ENCODE data around the gene CDKAL1.
"Not testable (repeated sequence)": the region's sequence is repeated elsewhere in the genome, so short reads cannot be mapped to it uniquely, and the experiment has no call there.

Gene CDKAL1

DNA sequence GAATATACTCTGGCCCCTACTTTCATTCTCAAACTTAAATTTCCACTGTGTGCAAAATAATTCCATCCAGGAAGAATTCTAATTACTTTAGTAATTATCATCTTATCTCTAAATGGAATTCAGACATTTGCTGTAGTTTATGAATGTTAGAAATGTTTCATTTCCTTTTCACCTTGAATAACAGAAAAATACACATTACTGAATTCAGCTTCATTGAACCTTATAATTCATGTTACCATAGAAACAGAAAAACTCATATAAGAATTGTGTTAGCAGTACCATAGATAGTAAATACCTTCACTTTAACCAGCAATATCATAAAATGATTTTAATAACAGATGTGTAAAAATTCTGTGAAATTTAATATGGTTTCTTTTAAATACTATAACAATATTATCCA, 514.9 kb downstream of the CDKAL1 start:
- Histone ChIP-seq H3K27ac (no peak overlapping the region), H3K4me3 (no peak overlapping the region)
- TF ChIP-seq, protein P1, sequence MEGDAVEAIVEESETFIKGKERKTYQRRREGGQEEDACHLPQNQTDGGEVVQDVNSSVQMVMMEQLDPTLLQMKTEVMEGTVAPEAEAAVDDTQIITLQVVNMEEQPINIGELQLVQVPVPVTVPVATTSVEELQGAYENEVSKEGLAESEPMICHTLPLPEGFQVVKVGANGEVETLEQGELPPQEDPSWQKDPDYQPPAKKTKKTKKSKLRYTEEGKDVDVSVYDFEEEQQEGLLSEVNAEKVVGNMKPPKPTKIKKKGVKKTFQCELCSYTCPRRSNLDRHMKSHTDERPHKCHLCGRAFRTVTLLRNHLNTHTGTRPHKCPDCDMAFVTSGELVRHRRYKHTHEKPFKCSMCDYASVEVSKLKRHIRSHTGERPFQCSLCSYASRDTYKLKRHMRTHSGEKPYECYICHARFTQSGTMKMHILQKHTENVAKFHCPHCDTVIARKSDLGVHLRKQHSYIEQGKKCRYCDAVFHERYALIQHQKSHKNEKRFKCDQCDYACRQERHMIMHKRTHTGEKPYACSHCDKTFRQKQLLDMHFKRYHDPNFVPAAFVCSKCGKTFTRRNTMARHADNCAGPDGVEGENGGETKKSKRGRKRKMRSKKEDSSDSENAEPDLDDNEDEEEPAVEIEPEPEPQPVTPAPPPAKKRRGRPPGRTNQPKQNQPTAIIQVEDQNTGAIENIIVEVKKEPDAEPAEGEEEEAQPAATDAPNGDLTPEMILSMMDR (IDR thresholded peaks at IDR 0.05): no peak
- no peak for DNase-seq (ENCODE audit: low spot score)

DNA sequence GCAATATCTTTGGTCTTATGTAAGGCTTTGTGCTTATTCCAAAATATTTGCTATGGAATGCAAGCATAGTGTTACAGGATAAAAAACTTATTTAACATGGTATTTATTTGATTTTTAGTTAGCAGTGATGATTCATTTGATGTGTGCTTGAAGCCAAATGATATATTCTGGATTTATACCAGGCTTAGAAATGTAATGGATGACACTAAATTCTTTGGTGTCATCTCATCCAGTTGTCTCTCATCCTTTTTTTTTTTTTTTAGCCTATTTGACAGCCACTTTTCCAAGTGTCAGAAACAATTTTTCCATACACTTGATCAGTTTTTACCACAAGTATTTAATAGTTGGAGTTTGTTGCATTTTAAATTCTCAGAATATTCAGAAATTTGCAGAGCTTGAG, 515.3 kb downstream of the CDKAL1 start:
- no peak for DNase-seq (ENCODE audit: low spot score)
- TF ChIP-seq, protein P1 (IDR thresholded peaks at IDR 0.05): no peak
- Histone ChIP-seq H3K4me3 (no peak overlapping the region), H3K27ac (no peak overlapping the region)

DNA sequence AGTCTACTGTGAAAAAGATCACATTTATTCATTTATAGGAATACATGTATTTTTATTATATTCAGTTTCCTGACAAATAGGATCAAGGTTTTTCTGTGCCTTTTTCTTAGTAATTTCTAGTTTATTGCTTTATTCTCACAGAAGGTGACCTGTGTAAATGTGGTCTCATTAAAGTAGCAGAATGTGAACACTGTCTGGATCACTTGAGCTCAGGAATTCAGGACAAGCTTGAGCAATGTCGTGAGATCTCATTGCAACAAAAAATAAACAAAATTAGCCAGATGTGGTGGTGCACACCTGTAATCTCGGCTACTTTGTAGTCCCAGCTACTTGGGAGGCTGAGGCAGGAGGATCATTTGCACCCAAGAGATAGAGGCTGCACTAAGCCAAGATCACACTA, 516.7 kb downstream of the CDKAL1 start:
- DNase-seq (ENCODE audit: low spot score): no peak
- TF ChIP-seq, protein P1 (IDR thresholded peaks at IDR 0.05): no peak
- Histone ChIP-seq H3K27ac (no peak overlapping the region), H3K4me3 (no peak overlapping the region)

DNA sequence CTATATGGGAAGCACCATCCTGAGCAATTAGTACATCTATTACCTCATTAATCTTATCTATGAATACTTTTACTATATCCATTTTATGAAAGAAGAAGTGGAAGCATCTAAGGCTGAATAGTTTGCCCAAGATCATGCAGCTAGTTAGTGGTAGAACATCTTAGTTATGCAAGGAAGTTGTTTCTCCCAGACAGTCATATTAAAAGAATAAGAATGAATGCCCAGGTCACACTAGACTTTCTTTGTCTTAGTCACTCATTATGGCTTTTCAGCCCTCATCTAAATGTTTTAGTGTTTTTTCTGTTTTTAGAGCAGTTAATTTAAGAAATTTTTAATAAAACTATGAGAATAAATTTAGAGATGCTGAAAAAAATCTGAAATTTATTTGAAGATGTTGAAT, 517.5 kb downstream of the CDKAL1 start:
- TF ChIP-seq, protein P1 (IDR thresholded peaks at IDR 0.05): no peak
- DNase-seq (ENCODE audit: low spot score): no peak
- Histone ChIP-seq H3K27ac (no peak overlapping the region), H3K4me3 (no peak overlapping the region)

DNA sequence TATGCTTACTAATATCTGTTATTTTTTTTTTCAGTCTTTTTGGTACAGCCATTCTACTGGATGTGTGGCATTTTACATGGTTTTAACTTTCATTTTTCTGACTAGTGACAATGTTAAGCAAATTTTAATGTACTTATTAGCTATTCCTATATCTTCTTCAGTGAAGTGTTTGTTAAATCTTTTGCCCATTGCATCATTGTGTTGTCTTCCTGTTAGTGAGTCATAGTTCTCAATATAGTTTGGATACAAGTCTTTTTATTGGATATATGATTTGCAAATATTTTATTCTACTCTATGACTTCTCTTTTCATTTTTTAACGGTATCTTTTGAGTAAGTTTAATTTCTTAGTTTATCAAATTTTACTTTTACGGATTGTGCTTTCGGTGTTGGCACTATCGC, 519.4 kb downstream of the CDKAL1 start:
- TF ChIP-seq, protein P1 (IDR thresholded peaks at IDR 0.05): no peak
- no peak for DNase-seq (ENCODE audit: low spot score)
- Histone ChIP-seq H3K4me3 (no peak overlapping the region), H3K27ac (no peak overlapping the region)

DNA sequence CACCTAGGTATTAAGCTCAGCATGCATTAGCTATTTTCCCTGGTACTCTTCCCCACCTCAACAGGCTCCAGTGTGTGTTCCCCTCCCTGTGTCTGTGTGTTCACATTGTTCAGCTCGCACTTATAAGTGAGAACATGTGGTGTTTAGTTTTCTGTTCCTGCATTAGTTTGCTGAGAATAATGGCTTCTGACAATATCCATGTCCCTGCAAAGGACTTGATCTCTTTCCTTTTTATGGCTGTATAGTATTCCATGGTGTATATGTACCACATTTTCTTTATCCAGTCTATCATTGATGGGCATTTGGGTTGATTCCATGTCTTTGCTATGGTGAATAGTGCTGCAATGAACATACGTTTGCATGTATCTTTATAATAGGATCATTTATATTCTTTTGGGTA, 521.2 kb downstream of the CDKAL1 start:
- DNase-seq (ENCODE audit: low spot score); H3K27ac ChIP-seq; H3K4me3 ChIP-seq: not testable (repeated sequence)

DNA sequence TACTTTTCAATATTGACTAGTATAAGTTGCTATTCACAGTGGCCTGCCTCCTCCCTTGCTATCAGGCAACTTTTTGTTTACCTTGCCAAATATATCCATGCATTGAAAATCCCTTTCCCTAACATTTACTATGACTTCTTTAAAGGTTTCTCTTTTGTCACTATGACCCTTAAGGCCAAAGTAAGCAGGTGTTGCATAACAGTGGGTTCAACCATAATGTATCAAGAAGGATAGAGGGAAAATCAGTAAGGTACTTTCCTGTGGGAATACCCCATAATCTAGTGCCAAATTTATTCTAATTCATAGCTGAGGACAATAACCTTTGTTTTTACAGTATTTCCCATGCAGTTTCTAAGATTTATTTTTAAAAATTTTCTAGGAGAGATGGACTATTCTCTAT, 527.6 kb downstream of the CDKAL1 start:
- TF ChIP-seq, protein P1 (IDR thresholded peaks at IDR 0.05): no peak
- Histone ChIP-seq H3K4me3 (no peak overlapping the region), H3K27ac (no peak overlapping the region)
- DNase-seq (ENCODE audit: low spot score): no peak

DNA sequence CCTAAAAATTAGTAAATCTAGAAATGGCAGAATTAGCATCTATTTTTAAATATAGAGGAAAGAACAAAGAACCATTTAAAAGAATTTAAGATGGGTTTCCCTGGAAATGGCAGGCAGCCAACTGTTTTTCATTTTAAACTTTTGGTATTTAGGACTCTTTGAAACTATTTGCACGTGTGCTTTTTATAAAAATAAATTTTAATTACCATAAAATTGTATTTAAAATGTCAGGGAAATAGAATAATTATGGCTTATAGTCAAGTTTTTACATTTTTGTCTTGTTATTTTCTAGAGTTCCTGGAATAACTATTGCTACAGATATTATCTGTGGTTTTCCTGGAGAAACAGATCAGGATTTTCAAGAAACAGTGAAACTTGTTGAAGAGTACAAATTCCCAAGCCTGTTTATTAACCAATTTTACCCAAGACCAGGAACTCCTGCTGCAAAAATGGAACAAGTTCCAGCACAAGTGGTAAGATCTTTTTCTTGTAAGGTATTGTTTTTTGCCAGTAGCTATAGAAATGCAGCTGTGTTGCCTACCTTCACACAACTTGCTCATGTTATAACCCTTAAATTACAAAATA, 530.6 kb downstream of the CDKAL1 start:
- H3K27ac ChIP-seq: no peak overlapping the region
- no peak for DNase-seq (ENCODE audit: low spot score)
- H3K4me3 ChIP-seq: no peak overlapping the region
- TF ChIP-seq, protein P1 (IDR thresholded peaks at IDR 0.05): no peak

Measured in coronary artery (tissue), 2 donors.